ENCODE measurements around the gene SHMT1.
"Not testable (repeated sequence)": the region's sequence is repeated elsewhere in the genome, so short reads cannot be mapped to it uniquely, and the experiment has no call there.

The SHMT1 gene

GRCh38 chr17:18353541-18353940 lies 9.8 kb downstream of the SHMT1 start:
- Mint-ChIP-seq H3K4me3 (no peak overlapping the region), H3K27me3 (ENCODE audit: low read depth) (no peaks in the 10 kb centered on the region), H3K4me1 (no peaks in the 10 kb centered on the region), H3K36me3 (ENCODE audit: low read depth) (peaks cover 30% of the 10 kb centered on the region), H3K27ac (no peak overlapping the region), H3K9me3 (no peaks in the 10 kb centered on the region)
- TF ChIP-seq, protein P1, sequence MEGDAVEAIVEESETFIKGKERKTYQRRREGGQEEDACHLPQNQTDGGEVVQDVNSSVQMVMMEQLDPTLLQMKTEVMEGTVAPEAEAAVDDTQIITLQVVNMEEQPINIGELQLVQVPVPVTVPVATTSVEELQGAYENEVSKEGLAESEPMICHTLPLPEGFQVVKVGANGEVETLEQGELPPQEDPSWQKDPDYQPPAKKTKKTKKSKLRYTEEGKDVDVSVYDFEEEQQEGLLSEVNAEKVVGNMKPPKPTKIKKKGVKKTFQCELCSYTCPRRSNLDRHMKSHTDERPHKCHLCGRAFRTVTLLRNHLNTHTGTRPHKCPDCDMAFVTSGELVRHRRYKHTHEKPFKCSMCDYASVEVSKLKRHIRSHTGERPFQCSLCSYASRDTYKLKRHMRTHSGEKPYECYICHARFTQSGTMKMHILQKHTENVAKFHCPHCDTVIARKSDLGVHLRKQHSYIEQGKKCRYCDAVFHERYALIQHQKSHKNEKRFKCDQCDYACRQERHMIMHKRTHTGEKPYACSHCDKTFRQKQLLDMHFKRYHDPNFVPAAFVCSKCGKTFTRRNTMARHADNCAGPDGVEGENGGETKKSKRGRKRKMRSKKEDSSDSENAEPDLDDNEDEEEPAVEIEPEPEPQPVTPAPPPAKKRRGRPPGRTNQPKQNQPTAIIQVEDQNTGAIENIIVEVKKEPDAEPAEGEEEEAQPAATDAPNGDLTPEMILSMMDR (IDR thresholded peaks at IDR 0.05; ENCODE audit: unreplicated experiment in 3 of 3): no peak

DNA sequence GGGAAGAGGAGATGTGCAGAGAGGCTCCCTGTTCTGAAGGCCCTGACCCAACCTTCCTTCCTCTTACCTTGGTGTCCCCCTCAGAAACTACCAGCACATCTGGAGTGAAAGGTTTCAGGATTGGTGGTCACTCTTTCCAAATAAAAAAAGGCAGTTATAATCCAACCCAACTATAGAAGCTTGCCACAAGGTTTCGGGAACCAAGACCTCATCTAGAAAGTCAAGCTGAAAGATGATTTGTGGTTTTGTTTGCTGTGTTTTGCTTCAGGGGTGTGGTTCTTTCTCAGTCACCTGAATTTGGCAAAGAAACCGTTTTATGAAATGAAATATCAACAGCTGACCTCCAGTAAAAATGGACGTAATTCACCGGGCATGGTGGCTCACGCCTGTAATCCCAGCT lies 19.3 kb downstream of the SHMT1 start:
- Mint-ChIP-seq H3K36me3 (ENCODE audit: low read depth) (peaks cover 48% of the 10 kb centered on the region), H3K27ac (no peak overlapping the region), H3K4me3 (no peak overlapping the region), H3K4me1 (no peaks in the 10 kb centered on the region), H3K9me3 (no peaks in the 10 kb centered on the region), H3K27me3 (ENCODE audit: low read depth) (peaks cover 3% of the 10 kb centered on the region)
- TF ChIP-seq, protein P1 (IDR thresholded peaks at IDR 0.05; ENCODE audit: unreplicated experiment in 3 of 3): no peak

- peaks cover 3% of the 10 kb centered on the region for H3K27me3 Mint-ChIP-seq (ENCODE audit: low read depth)
- TF ChIP-seq, protein P1 (IDR thresholded peaks at IDR 0.05; ENCODE audit: unreplicated experiment in 3 of 3): no peak
- H3K4me1 Mint-ChIP-seq: no peaks in the 10 kb centered on the region
- H3K36me3 Mint-ChIP-seq (ENCODE audit: low read depth): peaks cover 60% of the 10 kb centered on the region
- H3K4me3 Mint-ChIP-seq: no peak overlapping the region
- H3K9me3 Mint-ChIP-seq: no peaks in the 10 kb centered on the region
- H3K27ac Mint-ChIP-seq: no peak overlapping the region
Observed at GRCh38 chr17:18339933-18340332, 23.4 kb downstream of the SHMT1 start.

DNA sequence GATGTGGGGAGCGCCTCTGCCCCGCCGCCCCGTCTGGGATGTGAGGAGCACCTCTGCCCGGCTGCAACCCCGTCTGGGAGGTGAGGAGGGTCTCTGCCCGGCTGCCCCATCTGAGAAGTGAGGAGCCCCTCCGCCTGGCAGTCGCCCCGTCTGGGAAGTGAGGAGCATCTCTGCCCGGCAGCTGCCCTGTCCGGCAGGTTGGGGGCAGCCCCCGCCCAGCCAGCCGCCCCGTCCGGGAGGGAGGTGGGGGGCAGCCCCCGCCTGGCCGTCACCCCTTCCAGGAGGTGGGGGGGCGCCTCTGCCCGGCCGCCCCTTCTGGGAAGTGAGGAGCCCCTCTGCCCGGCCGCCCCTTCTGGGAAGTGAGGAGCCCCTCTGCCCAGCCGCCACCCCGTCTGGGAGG lies 25.2 kb downstream of the SHMT1 start:
- not testable (repeated sequence) for H3K9me3 Mint-ChIP-seq; H3K27ac Mint-ChIP-seq; H3K4me1 Mint-ChIP-seq; H3K4me3 Mint-ChIP-seq; H3K27me3 Mint-ChIP-seq (ENCODE audit: low read depth)
- H3K36me3 Mint-ChIP-seq (ENCODE audit: low read depth): peaks cover 67% of the 10 kb centered on the region

DNA sequence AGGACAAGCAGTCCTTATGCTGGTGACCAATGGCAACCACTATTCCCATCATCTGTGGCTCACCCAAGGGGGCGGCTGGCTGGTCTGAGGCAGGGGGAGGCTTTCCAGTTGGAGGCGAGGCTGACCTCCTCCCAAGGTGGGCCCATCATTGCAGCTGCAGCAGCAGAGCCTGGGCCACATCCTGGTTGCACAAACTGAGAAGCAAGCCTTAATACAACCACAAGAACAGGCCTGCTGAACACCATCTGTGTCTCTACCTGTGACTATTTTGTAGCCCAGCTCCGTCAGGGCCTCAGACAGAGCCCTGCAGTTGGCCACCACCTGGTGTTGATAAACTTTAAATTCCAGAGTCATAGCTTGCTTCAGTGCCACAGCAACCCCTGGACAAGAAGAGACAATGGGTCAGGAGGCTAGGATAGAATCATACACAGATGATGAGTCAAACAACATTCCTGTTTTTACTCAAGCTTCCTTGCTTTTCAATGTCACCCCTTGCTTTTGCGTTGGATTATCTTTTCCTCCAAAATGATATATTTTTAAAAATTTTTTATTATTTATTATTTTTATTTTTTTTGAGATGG lies 30.4 kb downstream of the SHMT1 start:
- Mint-ChIP-seq H3K4me3 (no peak overlapping the region), H3K27ac (no peak overlapping the region), H3K27me3 (ENCODE audit: low read depth) (no peaks in the 10 kb centered on the region), H3K4me1 (no peaks in the 10 kb centered on the region), H3K9me3 (no peaks in the 10 kb centered on the region), H3K36me3 (ENCODE audit: low read depth) (peaks cover 55% of the 10 kb centered on the region)
- TF ChIP-seq, protein P1 (IDR thresholded peaks at IDR 0.05; ENCODE audit: unreplicated experiment in 3 of 3): no peak

DNA sequence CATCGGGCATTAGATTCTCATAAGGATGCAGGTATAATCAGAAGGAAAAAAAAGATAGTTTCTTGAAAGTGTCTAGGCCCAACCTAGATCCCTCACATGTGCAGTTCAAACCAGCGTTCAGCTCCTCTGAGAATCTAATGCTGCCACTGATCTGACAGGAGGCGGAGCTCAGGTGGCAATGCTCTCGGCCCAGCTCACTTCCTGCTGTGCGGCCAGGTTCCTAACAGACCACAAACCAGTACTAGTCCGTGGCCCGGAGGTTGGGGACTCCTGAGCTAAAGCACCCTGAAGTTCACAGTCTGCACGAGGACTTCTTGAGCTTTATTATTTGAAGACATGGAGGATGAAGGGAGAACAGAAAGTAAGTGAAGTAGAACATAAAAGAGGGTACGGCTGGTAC lies 31.5 kb downstream of the SHMT1 start:
- Mint-ChIP-seq H3K9me3 (no peaks in the 10 kb centered on the region), H3K27ac (no peak overlapping the region), H3K27me3 (ENCODE audit: low read depth) (no peaks in the 10 kb centered on the region), H3K4me3 (no peak overlapping the region), H3K36me3 (ENCODE audit: low read depth) (peaks cover 53% of the 10 kb centered on the region), H3K4me1 (no peaks in the 10 kb centered on the region)
- TF ChIP-seq, protein P1 (IDR thresholded peaks at IDR 0.05; ENCODE audit: unreplicated experiment in 3 of 3): no peak

Measured in nephron (organoid).